IPS-NIHi7 (cell line): ENCODE results near the gene PCBP3.
"Not testable (repeated sequence)": the region's sequence is repeated elsewhere in the genome, so short reads cannot be mapped to it uniquely, and the experiment has no call there.

Experiments used
- DNase-seq: peaks from one replicate; pipeline ENCODE4 v3.0.0; 2012; ENCODE audit warnings: mixed read lengths; ENCODE audit errors: extremely low spot score

PCBP3 gene

DNA sequence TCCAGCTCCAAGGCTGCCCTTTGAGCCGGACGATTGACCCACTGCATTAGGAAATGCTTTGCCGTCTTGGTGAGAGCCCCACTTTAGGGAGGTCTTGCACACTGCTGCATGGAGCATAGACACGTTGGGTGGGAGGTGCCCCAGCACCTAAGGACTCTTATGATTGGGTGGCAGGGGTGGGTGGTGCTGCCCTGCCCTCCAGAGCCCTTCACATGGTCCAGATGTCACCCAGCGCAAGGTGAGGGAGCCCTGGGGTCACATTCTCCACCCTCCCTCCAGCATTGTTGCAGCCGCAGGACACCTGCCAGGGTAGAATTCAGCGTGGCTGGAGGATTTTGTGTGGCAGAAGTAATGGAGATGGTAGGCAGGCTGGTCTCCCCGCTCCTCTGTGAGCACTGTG lies 200.7 kb downstream of the PCBP3 start:
- no peak for DNase-seq

- DNase-seq, result no peak
Observed at GRCh38 chr21:45845063-45845769, 201.7 kb downstream of the PCBP3 start.

- no peak for DNase-seq
Observed at GRCh38 chr21:45845770-45846090, 202.2 kb downstream of the PCBP3 start.

DNA sequence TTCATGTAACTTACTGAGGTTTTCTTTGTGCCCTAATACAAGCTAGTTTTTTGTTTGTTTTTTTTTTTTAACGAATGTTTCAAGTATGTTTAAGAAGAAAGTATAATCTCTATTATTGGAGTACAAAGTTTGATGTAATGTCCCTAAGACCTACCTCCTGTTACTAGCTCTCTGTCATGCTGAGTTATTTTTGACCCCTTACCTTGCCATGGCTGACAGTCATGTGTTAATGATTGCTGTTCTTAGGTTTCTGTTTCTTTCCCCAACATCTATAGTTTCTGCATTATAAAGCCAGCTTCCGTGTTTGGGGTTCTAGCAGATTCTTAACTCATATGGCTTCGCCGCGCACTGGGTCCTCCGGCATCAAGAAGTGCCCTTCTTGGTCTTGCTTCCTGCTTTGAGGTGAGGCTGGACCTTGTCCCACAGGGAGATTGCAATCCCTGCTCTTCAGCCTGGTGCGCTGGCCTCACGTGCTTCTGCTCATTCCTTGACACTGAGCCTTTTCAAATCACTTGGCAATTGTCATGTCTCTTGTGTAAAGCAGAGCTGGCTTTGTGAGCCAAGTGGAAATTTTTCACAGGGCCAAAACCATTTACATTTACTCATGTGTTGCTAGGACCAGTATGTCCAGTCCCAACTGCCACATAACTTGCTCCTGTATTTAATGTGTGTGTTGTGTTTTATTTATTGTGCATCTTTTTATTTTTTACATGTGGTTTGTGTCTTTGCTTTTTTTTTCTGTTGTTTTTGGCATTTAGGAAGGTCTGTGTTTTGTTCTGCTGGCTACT lies 203.0 kb downstream of the PCBP3 start:
- no peak for DNase-seq

DNA sequence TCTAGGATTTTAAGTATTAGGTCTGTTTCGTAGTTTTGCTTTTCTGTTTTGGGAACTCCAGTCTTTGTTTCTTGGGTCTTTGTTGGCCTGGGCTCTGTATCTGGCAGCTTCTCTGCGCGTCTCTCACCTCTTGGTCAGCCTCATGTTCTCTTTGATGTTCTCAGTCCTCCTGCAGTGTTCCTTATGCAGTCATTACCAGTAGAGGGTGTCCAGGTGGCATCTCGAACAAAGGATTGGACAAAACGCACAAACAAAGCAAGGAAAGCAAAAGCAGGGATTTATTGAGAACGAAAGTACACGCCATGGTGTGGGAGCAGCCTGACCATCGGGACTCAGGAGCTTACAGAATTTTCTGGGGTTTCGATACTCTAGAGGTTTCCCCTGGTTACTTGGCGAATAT lies 204.3 kb downstream of the PCBP3 start:
- no peak for DNase-seq

- no peak for DNase-seq
Observed at GRCh38 chr21:45848331-45848730, 204.8 kb downstream of the PCBP3 start.

- no peak for DNase-seq
Observed at GRCh38 chr21:45848805-45849204, 205.3 kb downstream of the PCBP3 start.

GRCh38 chr21:45849651-45850050 lies 206.1 kb downstream of the PCBP3 start:
- no peak for DNase-seq

DNA sequence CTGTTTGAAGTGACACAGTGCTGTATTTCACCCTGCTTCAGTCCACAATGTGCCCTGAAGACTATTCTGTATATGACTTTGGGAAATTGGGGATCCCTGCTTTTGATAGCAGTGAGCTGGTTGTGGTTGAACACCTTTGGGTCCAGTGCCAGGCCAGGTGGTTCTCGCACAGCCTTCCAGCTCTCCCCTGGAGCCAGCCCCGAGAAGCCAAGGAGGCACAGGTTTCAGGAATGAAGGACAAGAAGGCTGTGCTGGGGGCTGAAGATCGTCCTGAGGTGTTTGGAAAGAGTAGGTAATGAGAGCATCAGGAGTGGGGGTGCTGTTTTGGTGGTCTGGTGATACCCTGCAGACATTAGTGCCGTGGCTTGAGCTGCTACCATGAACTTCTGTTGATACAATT lies 206.7 kb downstream of the PCBP3 start:
- DNase-seq, result no peak

DNA sequence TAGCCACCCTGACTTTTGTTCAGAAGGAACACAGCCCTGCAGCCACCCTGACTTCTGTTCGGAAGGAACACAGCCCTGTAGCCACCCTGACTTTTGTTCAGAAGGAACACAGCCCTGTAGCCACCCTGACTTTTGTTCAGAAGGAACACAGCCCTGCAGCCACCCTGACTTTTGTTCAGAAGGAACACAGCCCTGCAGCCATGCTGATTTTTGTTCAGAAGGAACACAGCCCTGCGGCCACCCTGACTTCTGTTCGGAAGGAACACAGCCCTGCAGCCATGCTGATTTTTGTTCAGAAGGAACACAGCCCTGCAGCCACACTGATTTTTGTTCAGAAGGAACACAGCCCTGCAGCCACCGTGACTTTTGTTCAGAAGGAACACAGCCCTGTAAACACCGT lies 208.9 kb downstream of the PCBP3 start:
- not testable (repeated sequence) for DNase-seq

- no peak for DNase-seq
Observed at GRCh38 chr21:45852886-45853400, 209.4 kb downstream of the PCBP3 start.

DNA sequence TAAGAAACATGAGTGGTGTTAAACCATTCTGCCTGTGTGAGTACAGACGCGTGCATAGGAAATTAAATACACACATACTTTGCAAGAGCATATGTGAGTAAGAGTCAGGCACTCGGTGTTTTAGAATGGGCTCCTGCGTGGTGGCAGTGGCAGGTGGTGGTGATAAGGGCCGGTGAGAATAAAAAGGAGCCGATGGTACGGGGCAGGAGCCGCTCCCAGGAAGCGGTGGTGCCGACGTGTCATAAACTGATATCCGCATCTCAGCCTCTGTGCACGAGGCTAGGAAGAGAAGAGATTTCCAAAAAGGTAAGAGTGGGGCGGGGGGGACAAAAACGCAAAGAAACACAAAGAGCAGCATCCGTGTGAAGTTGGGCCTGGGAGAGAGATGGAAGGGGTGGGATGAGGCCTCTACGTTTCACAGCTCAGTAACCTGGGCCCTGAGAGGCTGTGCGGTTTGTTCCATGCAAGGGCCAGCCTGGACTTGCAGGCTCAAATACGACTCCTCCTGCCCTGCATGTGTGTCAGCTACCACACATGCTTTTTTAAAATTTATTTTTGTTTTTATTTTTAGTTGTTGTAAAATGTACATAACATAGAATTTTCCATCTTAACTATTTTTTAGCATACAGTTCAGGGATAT lies 210.3 kb downstream of the PCBP3 start:
- DNase-seq, result no peak

- no peak for DNase-seq
Observed at GRCh38 chr21:45854690-45855247, 211.2 kb downstream of the PCBP3 start.

DNA sequence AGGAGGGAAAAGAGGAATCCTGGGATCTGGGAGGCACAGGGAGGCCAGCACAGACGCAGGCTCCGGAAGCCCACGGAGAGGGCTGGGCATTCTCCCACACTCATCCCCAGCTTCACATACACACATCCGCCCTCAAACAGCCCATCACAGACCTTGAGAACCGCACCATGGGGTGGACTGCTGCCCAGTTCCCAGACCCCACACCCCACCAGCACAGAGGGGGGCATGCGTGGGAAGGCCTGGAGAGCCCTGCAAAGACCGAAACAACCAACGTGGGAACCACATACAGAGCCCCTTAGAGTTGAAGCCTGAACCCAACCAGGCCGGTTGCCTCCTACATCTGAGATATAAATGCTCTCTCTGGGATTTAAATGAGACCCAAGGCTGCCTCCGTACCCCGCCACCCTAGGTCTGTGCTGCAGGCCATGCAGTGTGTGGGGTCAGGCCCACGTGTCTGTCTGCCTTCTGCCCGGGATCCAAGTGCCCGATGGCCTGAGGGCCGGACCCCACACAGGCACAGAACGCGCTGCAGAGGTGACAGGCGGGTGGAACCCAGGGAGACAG lies 211.8 kb downstream of the PCBP3 start:
- no peak for DNase-seq

DNA sequence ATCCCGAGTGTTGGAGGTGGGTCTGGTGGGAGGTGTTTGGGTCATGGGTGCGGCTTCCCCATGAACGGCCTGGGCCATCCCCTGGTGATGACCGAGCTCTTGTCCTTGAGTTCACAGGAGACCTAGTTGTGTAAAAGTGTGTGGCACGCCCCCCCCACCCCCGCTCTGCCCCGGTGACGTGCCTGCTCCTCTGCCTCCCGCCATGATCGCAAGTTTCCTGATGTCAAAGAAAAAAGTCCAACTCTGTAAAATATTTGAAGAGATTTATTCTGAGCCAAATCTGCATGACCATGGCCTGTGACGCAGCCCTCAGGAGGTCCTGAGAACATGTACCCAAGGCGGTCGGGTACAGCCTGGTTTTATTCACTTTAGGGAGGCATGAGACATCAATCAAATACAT lies 212.9 kb downstream of the PCBP3 start:
- no peak for DNase-seq

DNA sequence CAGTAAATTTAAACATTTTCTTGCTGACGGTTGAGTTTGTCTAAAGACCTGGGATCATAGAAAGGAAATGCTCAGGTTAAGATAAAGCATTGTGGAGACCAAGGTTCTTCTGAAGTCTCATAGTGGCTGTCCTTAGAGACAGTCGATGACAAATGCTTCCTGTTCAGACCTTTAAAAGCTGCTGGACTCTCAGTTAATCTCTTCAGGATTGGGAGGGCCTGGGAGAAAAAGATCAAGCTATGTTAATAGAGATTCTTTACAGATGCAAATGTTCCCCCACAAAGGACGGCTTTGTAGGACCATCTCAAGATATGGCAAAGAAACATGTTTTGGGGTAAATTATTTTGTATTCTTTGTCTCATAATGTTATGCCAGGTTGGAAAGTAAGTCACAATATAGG lies 213.4 kb downstream of the PCBP3 start:
- no peak for DNase-seq

DNA sequence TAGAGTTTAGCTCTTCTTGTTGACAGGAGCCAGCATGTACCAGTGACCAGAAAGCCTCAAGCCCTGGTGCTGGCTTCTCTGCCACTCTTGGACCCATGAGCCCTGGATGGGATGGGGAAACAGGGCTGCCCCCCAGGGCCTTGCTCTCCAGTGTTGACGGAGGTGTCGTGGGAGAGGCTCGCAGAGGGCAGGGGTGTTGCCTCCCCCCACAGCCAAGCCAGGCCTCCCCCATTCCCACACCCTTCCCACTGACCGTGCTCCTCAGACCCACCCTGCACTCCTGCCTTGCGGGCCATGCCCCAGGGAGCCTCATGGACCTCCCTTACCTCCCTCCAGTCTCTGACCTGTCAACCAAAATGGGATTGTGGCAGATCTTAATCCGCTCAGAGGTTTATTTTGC lies 214.2 kb downstream of the PCBP3 start:
- no peak for DNase-seq

GRCh38 chr21:45858180-45858579 lies 214.7 kb downstream of the PCBP3 start:
- no peak for DNase-seq

- DNase-seq, result no peak
Observed at GRCh38 chr21:45859041-45859761, 215.7 kb downstream of the PCBP3 start.

DNA sequence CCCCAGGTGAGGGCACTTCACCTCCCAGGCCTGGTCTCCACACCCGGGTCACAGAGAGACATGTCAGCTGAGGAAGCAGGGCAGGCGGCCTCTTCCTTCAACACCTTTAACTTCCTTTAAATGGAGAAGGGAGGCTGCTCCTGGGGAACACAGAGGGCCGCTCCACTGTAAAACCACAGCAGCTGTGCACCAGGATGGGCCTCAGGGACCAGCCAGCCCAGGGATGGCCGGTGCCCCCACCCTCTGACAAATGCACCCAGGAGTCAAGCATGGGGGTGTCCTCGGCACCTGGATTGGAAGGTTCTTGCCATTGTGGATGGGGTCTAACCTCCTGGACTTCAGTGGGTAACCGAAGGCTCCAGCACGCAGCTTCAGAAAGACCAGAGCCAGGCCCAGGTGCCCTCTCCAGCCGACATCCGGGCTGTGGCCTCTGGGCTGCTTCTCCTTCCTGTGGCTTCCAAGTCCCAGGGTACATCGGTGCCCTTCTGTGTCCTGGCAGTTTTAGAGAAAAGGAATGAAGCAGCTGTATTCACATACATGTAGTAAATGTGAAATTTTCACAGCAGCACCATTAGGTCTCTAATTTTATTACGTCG lies 216.3 kb downstream of the PCBP3 start:
- DNase-seq, result no peak

- DNase-seq, result no peak
Observed at GRCh38 chr21:45860493-45861155, 217.1 kb downstream of the PCBP3 start.
